Activated naive CD8-positive, alpha-beta T cell treated with anti-CD3 and anti-CD28 coated beads, Interleukin-2, amount 50 U/mL, for 16 hours (primary cell): ENCODE data around the gene GALNT9.
"Not testable (repeated sequence)": the region's sequence is repeated elsewhere in the genome, so short reads cannot be mapped to it uniquely, and the experiment has no call there.

Source experiments
- DNase-seq: peaks from one replicate; pipeline ENCODE4 v3.0.0-alpha.2; 2020; ENCODE audit warnings: low read depth, low spot score

The GALNT9 gene

GRCh38 chr12:132329036-132329719 is at the start of gene GALNT9:
Gene GALNT9, minus strand, starts transcription at chr12:132329589. Its CDS starts 386 bp downstream, at chr12:132329203.
- no peak for DNase-seq

- not testable (repeated sequence) for DNase-seq
These were observed 49.7 kb upstream of the GALNT9 start for GRCh38 chr12:132379057-132379456.

GRCh38 chr12:132377147-132377546 is 47.8 kb upstream of the GALNT9 start:
- DNase-seq, result no peak

- DNase-seq, result no peak
These were observed 47.1 kb upstream of the GALNT9 start for GRCh38 chr12:132376464-132376830.

- DNase-seq, result no peak
These were observed 46.5 kb upstream of the GALNT9 start for GRCh38 chr12:132375747-132376463.

GRCh38 chr12:132374612-132375445 is 45.4 kb upstream of the GALNT9 start:
- DNase-seq, result no peak

GRCh38 chr12:132373901-132374611 is 44.7 kb upstream of the GALNT9 start:
- DNase-seq, result no peak

- DNase-seq, result no peak
These were observed 38.5 kb upstream of the GALNT9 start for GRCh38 chr12:132367852-132368251.

GRCh38 chr12:132367071-132367851 is 37.9 kb upstream of the GALNT9 start:
- no peak for DNase-seq

- DNase-seq, result no peak
These were observed 37.0 kb upstream of the GALNT9 start for GRCh38 chr12:132366341-132366861.

GRCh38 chr12:132365226-132365625 is 35.8 kb upstream of the GALNT9 start:
- no peak for DNase-seq

- DNase-seq, result no peak
These were observed 35.0 kb upstream of the GALNT9 start for GRCh38 chr12:132364348-132364902.

GRCh38 chr12:132363661-132364347 is 34.4 kb upstream of the GALNT9 start:
- DNase-seq, result no peak

- no peak for DNase-seq
These were observed 33.7 kb upstream of the GALNT9 start for GRCh38 chr12:132362996-132363660.

- DNase-seq, result no peak
These were observed 31.8 kb upstream of the GALNT9 start for GRCh38 chr12:132360906-132361777.

GRCh38 chr12:132360410-132360809 is 31.0 kb upstream of the GALNT9 start:
- DNase-seq, result no peak

- no peak for DNase-seq
These were observed 30.6 kb upstream of the GALNT9 start for GRCh38 chr12:132359971-132360370.

- DNase-seq, result no peak
These were observed 30.2 kb upstream of the GALNT9 start for GRCh38 chr12:132359551-132359950.
